ENCODE results near the gene HOXD13.

The HOXD13 gene

GRCh38 chr2:176096986-176097819 lies 4.7 kb downstream of the HOXD13 start:
- H3K36me3 Mint-ChIP-seq: peaks cover 4% of the 10 kb centered on the region
- peaks cover 30% of the 10 kb centered on the region for H3K4me1 Mint-ChIP-seq (ENCODE audit: low read depth)
- peaks cover 59% of the 10 kb centered on the region for H3K27me3 Mint-ChIP-seq
- H3K9me3 Mint-ChIP-seq (ENCODE audit: low read depth): peaks cover 4% of the 10 kb centered on the region
- H3K27ac Mint-ChIP-seq: no peak overlapping the region
- peak overlapping the region; percentile 80 for H3K4me3 Mint-ChIP-seq

GRCh38 chr2:176097820-176098365 lies 5.4 kb downstream of the HOXD13 start:
- H3K27ac Mint-ChIP-seq: no peak overlapping the region
- peak overlapping the region; percentile 80 for H3K4me3 Mint-ChIP-seq
- H3K9me3 Mint-ChIP-seq (ENCODE audit: low read depth): peaks cover 4% of the 10 kb centered on the region
- peaks cover 4% of the 10 kb centered on the region for H3K36me3 Mint-ChIP-seq
- H3K27me3 Mint-ChIP-seq: peaks cover 64% of the 10 kb centered on the region
- peaks cover 30% of the 10 kb centered on the region for H3K4me1 Mint-ChIP-seq (ENCODE audit: low read depth)

DNA sequence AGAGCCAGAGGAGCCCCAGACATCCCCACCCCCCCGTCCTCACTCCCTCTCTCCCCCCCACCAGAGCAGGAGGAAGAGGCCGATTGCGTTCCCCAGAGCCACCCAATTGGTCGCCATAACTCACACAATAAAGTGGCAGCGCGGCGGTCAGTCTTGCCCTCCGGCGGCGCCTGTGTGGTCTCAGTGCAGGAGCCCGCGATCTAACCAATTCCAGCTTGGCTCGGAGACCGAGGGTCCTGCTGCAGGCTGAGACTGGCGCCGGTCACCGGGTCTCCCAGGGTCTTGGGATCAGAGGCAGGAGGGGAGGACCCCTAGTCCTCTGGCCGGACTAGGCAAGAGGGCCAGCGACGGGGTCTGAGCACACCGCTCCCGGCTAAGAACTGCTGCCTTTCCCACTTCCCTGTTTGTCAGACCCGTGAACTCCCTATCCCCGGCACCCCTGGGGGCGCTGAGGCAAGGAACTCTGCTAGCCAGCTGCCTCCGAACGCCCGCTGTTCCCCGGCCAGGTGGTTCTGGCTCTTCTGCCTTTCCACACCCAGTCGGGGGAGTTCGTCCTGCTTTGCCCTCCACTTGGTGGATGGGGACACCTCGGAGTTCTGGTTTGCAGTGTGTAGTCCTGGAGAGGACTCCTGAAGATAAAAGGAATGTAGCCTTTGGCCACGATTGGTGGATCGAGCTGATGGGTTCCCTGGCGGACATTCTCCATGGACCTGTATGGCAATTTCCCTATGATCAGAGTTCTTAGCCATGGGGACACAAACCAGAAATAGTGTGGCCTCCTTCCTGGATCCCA lies 6.0 kb downstream of the HOXD13 start:
- Mint-ChIP-seq H3K4me1 (ENCODE audit: low read depth) (peaks cover 25% of the 10 kb centered on the region), H3K4me3 (no peak overlapping the region), H3K9me3 (ENCODE audit: low read depth) (peaks cover 4% of the 10 kb centered on the region), H3K27me3 (peaks cover 66% of the 10 kb centered on the region), H3K27ac (no peak overlapping the region), H3K36me3 (peaks cover 4% of the 10 kb centered on the region)

- Mint-ChIP-seq H3K9me3 (ENCODE audit: low read depth) (no peaks in the 10 kb centered on the region), H3K36me3 (no peaks in the 10 kb centered on the region), H3K4me3 (no peak overlapping the region), H3K27me3 (peaks cover 63% of the 10 kb centered on the region), H3K4me1 (ENCODE audit: low read depth) (peaks cover 22% of the 10 kb centered on the region), H3K27ac (no peak overlapping the region)
These were observed 6.7 kb downstream of the HOXD13 start for GRCh38 chr2:176099159-176099727.

GRCh38 chr2:176099728-176100546 lies 7.4 kb downstream of the HOXD13 start, which contains the start of gene HOXD12:
Gene HOXD12 (plus strand): TSS chr2:176099795. CDS start chr2:176099802, 7 bp downstream.
- Mint-ChIP-seq H3K4me1 (ENCODE audit: low read depth) (peaks cover 28% of the 10 kb centered on the region), H3K9me3 (ENCODE audit: low read depth) (no peaks in the 10 kb centered on the region), H3K36me3 (no peaks in the 10 kb centered on the region), H3K4me3 (no peak within 1 kb of the TSS), H3K27ac (no peak within 1 kb of the TSS), H3K27me3 (peaks cover 61% of the 10 kb centered on the region)

DNA sequence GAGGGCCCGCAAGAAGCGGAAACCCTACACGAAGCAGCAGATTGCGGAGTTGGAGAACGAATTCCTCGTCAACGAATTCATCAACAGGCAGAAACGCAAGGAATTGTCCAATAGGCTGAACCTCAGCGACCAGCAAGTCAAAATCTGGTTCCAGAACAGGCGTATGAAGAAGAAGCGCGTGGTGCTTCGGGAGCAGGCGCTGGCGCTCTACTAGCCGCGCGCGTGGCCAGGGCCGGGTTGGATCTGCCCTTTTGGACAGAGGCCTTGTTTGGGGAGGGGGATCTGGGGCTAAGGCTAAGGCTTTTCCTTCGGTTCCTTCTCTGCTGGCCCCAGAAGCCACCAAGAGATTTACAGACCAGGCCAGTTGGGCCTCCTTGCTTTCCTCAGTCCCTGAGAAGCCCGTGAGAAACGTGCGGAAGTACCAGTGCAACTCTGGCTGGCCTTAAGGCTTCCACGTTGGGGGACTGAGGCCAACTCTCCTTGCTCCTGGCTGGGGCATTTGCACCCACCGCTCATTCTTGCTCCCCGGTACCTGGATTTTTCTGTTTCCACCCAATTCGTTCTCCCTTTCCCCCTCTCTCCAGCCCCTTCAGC lies 8.1 kb downstream of the HOXD13 start:
- Mint-ChIP-seq H3K4me3 (no peak overlapping the region), H3K4me1 (ENCODE audit: low read depth) (peaks cover 32% of the 10 kb centered on the region), H3K27ac (no peak overlapping the region)

GRCh38 chr2:176101216-176101830 lies 8.8 kb downstream of the HOXD13 start:
- H3K27me3 Mint-ChIP-seq: peaks cover 60% of the 10 kb centered on the region
- no peak overlapping the region for H3K4me3 Mint-ChIP-seq
- peaks cover 38% of the 10 kb centered on the region for H3K4me1 Mint-ChIP-seq (ENCODE audit: low read depth)
- H3K27ac Mint-ChIP-seq: no peak overlapping the region
- no peaks in the 10 kb centered on the region for H3K36me3 Mint-ChIP-seq
- H3K9me3 Mint-ChIP-seq (ENCODE audit: low read depth): no peaks in the 10 kb centered on the region

More for the DNA sequence above, 8.1 kb downstream of the HOXD13 start:
- peaks cover 61% of the 10 kb centered on the region for H3K27me3 Mint-ChIP-seq
- no peaks in the 10 kb centered on the region for H3K9me3 Mint-ChIP-seq (ENCODE audit: low read depth)
- H3K36me3 Mint-ChIP-seq: no peaks in the 10 kb centered on the region

- H3K9me3 Mint-ChIP-seq (ENCODE audit: low read depth): no peaks in the 10 kb centered on the region
- H3K4me1 Mint-ChIP-seq (ENCODE audit: low read depth): peaks cover 35% of the 10 kb centered on the region
- H3K4me3 Mint-ChIP-seq: no peak overlapping the region
- H3K27me3 Mint-ChIP-seq: peaks cover 57% of the 10 kb centered on the region
- no peaks in the 10 kb centered on the region for H3K36me3 Mint-ChIP-seq
- no peak overlapping the region for H3K27ac Mint-ChIP-seq
These were observed 9.3 kb downstream of the HOXD13 start for GRCh38 chr2:176101842-176102241.

DNA sequence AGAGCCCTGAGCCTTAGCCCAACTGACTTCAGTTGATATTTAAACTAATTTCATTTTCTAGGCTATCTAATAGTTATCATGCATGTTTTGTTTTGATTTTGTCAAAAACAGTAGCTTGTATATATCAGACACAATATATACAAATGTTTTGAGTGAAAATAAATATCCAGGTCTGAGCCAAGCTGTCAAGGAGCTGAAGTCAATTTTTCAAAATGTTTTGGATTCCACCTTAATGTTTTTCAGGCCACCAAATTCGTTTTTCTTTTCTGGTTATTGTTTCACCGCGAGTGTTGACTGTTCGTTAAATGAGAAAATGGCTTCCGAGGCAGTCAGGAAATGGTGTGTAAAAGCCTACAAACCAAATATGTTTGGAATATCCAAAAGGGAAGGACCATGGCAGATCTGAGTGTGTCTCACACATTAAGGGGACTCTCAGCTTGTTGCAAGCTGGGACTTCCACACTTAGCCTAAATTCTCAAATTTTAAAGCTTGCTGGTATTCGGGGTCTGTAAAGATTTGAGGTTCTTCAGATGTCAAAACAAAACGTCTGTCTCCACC lies 9.9 kb downstream of the HOXD13 start:
- H3K27ac Mint-ChIP-seq: no peak overlapping the region
- peaks cover 57% of the 10 kb centered on the region for H3K27me3 Mint-ChIP-seq
- H3K9me3 Mint-ChIP-seq (ENCODE audit: low read depth): no peaks in the 10 kb centered on the region
- H3K4me1 Mint-ChIP-seq (ENCODE audit: low read depth): peaks cover 33% of the 10 kb centered on the region
- H3K36me3 Mint-ChIP-seq: no peaks in the 10 kb centered on the region
- no peak overlapping the region for H3K4me3 Mint-ChIP-seq

- peaks cover 25% of the 10 kb centered on the region for H3K4me1 Mint-ChIP-seq (ENCODE audit: low read depth)
- no peaks in the 10 kb centered on the region for H3K9me3 Mint-ChIP-seq (ENCODE audit: low read depth)
- H3K27ac Mint-ChIP-seq: no peak overlapping the region
- H3K4me3 Mint-ChIP-seq: no peak overlapping the region
- H3K36me3 Mint-ChIP-seq: no peaks in the 10 kb centered on the region
- H3K27me3 Mint-ChIP-seq: peaks cover 52% of the 10 kb centered on the region
These were observed 10.7 kb downstream of the HOXD13 start for GRCh38 chr2:176103194-176103593.

DNA sequence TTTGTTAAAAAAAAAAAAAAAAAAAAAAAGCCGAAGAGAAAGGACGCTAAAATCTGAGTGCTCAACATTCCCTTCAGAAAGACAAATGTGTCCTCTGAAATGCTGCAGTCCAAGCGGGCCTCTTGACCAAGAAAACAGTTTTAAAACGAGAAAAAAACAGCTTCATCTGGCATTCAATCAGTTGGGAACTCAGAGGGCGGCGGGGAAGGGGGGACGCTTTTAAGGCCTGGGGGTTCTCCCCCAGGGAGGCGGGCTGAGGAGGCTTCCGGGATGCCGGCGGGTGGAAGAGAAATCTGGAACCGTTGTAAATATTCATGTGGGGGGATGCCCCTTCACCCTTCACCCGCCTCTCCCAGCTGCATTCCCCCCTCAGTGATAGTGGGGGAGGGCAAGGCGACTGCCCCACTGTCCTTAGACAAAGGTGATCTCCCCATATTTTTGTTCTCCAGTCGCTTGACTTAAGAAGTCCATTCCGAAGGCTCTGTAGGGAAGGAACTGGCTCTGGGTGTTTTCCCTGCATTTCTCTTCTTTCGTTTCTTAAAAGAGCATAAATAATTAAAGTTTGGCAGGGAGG lies 11.3 kb downstream of the HOXD13 start:
- Mint-ChIP-seq H3K4me1 (ENCODE audit: low read depth) (peaks cover 26% of the 10 kb centered on the region), H3K9me3 (ENCODE audit: low read depth) (no peaks in the 10 kb centered on the region), H3K4me3 (no peak overlapping the region), H3K36me3 (no peaks in the 10 kb centered on the region), H3K27me3 (peaks cover 51% of the 10 kb centered on the region), H3K27ac (no peak overlapping the region)

GRCh38 chr2:176104316-176105077 lies 12.0 kb downstream of the HOXD13 start:
- H3K27ac Mint-ChIP-seq: no peak overlapping the region
- peaks cover 30% of the 10 kb centered on the region for H3K4me1 Mint-ChIP-seq (ENCODE audit: low read depth)
- H3K36me3 Mint-ChIP-seq: no peaks in the 10 kb centered on the region
- peaks cover 52% of the 10 kb centered on the region for H3K27me3 Mint-ChIP-seq
- H3K9me3 Mint-ChIP-seq (ENCODE audit: low read depth): no peaks in the 10 kb centered on the region
- no peak overlapping the region for H3K4me3 Mint-ChIP-seq
